HL-60 (cell line): ENCODE measurements around the gene APOA4.

Experiments used
- POLR2AphosphoS5 ChIP-seq: IDR thresholded peaks from 2 replicates; pipeline ENCODE4 v1.6.1; 2012; ENCODE audit warnings: low read depth
- SPI1 ChIP-seq: IDR thresholded peaks from 2 replicates; pipeline ENCODE4 v1.6.1; 2012; ENCODE audit warnings: low read depth, mild to moderate bottlenecking, borderline replicate concordance
- TF ChIP-seq, protein P1 (sequence below): IDR thresholded peaks from one replicate; pipeline ENCODE4 v1.5.1; 2011; ENCODE audit warnings: low read length, control low read depth, inconsistent platforms; ENCODE audit not compliant: insufficient read depth

DNA sequence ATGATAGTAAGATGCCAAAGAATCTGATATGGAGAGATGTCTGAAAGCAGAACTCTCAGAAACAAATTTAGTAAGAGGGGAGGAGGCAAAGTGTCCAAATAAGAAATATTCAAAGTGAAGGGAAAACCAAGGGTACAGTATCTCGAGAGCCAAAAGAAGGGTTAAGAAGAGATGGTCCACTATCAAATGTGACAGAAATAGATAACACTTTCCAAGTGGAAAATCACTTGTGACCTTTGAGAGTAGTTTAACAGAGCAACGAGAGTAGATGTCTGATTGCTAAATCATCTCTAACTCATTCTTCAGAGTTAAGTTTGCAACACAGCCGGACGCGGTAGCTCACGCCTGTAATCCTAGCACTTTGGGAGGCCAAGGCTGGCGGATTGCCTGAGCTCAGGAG lies 46.0 kb downstream of the APOA4 start:
- TF ChIP-seq, protein P1, sequence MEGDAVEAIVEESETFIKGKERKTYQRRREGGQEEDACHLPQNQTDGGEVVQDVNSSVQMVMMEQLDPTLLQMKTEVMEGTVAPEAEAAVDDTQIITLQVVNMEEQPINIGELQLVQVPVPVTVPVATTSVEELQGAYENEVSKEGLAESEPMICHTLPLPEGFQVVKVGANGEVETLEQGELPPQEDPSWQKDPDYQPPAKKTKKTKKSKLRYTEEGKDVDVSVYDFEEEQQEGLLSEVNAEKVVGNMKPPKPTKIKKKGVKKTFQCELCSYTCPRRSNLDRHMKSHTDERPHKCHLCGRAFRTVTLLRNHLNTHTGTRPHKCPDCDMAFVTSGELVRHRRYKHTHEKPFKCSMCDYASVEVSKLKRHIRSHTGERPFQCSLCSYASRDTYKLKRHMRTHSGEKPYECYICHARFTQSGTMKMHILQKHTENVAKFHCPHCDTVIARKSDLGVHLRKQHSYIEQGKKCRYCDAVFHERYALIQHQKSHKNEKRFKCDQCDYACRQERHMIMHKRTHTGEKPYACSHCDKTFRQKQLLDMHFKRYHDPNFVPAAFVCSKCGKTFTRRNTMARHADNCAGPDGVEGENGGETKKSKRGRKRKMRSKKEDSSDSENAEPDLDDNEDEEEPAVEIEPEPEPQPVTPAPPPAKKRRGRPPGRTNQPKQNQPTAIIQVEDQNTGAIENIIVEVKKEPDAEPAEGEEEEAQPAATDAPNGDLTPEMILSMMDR = no peak
- TF ChIP-seq POLR2AphosphoS5 = no peak
- no peak for TF ChIP-seq SPI1
